Neural progenitor cell (in vitro differentiated cells): ENCODE data around the gene ERMP1.

Experiments used
- CTCF ChIP-seq: fragments of 200-600 bp; sonication (generic); IDR thresholded peaks from 2 replicates; pipeline ENCODE4 v1.5.1; 2017; ENCODE audit warnings: antibody characterized with exemption, mild to moderate bottlenecking
- EZH2 ChIP-seq: fragments of 200-600 bp; sonication (generic); IDR thresholded peaks from 2 replicates; pipeline ENCODE4 v1.6.1; 2017; ENCODE audit warnings: antibody characterized with exemption, mild to moderate bottlenecking, moderate library complexity
- EZH2phosphoT487 ChIP-seq: fragments of 200-600 bp; sonication (generic); IDR thresholded peaks from 2 replicates; pipeline ENCODE4 v1.6.1; 2017; ENCODE audit warnings: antibody characterized with exemption

GRCh38 chr9:5749306-5749705 is 83.6 kb downstream of the ERMP1 start:
- TF ChIP-seq EZH2phosphoT487 (no peak), CTCF (no peak), EZH2 (no peak)
